H54 (cell line): ENCODE results near the gene FRAT1.
A peak's percentile ranks its signal among the peaks of the same experiment; 100 is the strongest.
"Not testable (repeated sequence)": the region's sequence is repeated elsewhere in the genome, so short reads cannot be mapped to it uniquely, and the experiment has no call there.

Experiments used
- DNase-seq: peaks from one replicate; pipeline ENCODE4 v3.0.0; 2011; ENCODE audit warnings: low spot score, mixed read lengths; ENCODE audit not compliant: insufficient read length
- FAIRE-seq: peaks from 3 replicates; lab custom pipeline; 2011; peaks lifted over from hg19 to GRCh38; lab: Jason Lieb, UNC
- POLR2A ChIP-seq: IDR thresholded peaks from 2 replicates; pipeline ENCODE4 v1.6.1; 2011; ENCODE audit warnings: low read depth, mild to moderate bottlenecking, low read length

FRAT1 gene

GRCh38 chr10:97318772-97319651 is at the start of gene FRAT1:
FRAT1 (plus strand) TSS chr10:97319271; CDS start chr10:97319454, 183 bp downstream.
- peak; percentile 63 for TF ChIP-seq POLR2A
- FAIRE-seq, result no peak

GRCh38 chr10:97270523-97271154 is 48.4 kb upstream of the FRAT1 start:
- FAIRE-seq (peak; percentile 33), DNase-seq (no peak)
- no peak for TF ChIP-seq POLR2A

More at GRCh38 chr10:97318772-97319651, at the start of gene FRAT1:
- DNase-seq, result peak; percentile 88

DNA sequence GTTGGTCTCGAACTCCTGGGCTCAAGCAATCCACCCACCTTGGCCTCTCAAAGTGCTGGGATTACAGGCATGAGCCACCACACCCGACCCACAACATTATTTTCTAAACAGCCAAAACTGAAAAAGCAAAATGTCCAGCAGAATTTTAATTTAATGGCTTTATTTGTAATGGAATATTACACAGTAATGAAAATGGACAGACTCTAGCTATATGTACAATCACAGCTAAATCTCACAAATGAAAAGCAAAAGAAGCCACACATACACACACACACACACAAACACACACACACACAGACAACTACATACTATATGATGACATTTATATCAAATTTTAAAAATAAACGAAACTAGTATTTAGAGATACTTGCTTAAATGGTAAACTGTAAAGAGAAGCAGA is 45.4 kb upstream of the FRAT1 start:
- no peak for FAIRE-seq
- DNase-seq, result no peak
- no peak for TF ChIP-seq POLR2A

DNA sequence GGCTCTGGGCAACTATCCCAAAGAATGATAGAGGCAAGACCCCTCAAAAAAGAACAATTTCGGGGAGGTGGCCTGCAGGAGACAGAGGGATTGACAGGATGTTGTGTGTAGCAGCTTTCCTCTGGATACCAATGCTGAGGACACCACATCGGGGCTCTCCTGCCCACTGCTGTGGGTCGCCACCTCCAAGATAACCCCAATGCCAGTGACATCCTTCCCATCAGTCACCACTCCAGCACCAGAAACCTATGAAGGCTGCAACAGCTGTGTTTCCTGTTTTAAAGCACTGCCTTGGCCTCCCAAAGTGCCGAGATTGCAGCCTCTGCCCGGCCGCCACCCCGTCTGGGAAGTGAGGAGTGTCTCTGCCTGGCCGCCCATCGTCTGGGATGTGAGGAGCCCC is 44.2 kb upstream of the FRAT1 start:
- no peak for TF ChIP-seq POLR2A
- FAIRE-seq, result no peak
- no peak for DNase-seq

GRCh38 chr10:97277551-97277950 is 41.5 kb upstream of the FRAT1 start:
- no peak for TF ChIP-seq POLR2A
- no peak for DNase-seq
- no peak for FAIRE-seq

GRCh38 chr10:97278491-97278989 is 40.5 kb upstream of the FRAT1 start:
- peak; percentile 23 for DNase-seq
- TF ChIP-seq POLR2A, result no peak
- FAIRE-seq, result peak; percentile 83

GRCh38 chr10:97279121-97279815 is 39.8 kb upstream of the FRAT1 start:
- TF ChIP-seq POLR2A, result no peak
- no peak for DNase-seq
- FAIRE-seq, result no peak

GRCh38 chr10:97280783-97281182 is 38.3 kb upstream of the FRAT1 start:
- no peak for FAIRE-seq
- DNase-seq, result no peak
- no peak for TF ChIP-seq POLR2A

GRCh38 chr10:97290076-97290475 is 29.0 kb upstream of the FRAT1 start:
- DNase-seq, FAIRE-seq: not testable (repeated sequence)

GRCh38 chr10:97290576-97291356 is 28.3 kb upstream of the FRAT1 start:
- DNase-seq, FAIRE-seq: not testable (repeated sequence)

GRCh38 chr10:97291357-97292096 is 27.5 kb upstream of the FRAT1 start:
- FAIRE-seq (no peak), DNase-seq (no peak)
- no peak for TF ChIP-seq POLR2A

DNA sequence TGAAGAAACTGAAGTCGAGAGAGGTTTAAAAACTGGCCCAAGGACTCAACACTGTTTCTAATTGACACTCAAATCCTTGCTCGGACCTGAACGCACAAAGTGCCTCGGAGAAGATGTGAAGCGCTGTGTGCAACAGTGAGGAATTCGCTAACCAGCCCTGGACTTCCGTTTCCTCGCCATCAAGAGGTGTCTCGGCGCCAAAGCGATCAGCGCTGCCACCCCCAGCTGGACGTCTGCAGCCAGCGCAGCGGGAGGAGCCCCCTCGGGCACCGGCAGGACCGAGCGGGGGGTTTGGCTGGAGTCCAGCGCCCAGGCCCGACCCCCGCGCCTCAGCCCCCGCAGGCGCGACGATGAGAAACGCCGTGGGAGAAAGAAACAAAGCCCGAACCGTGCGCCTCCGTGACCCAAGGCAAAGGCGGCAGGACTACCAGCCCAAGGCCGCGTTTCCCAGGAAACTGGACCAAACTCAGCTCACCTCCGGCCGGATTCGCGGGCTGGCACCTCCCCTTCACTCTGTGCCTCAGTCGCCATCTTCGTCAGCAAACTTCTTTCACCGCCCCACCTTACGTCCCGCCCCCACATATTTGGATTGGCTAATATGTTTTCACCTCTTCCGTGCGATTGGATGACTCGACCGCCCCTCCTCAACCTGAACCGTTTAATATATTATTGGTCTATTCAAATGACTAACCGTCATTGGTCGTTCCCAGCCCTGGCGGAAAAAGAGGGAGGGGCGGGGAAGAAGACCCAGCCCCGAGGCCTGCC is 26.8 kb upstream of the FRAT1 start, which contains the start of gene ARHGAP19:
Gene ARHGAP19, minus strand, starts transcription at position 541 of the 765 bp plus-strand sequence. Its CDS starts 10 bp downstream, at position 531.
- DNase-seq (peak; percentile 91), FAIRE-seq (peak; percentile 91)
- TF ChIP-seq POLR2A, result peak; percentile 76

GRCh38 chr10:97292862-97293198 is 26.2 kb upstream of the FRAT1 start:
- FAIRE-seq (no peak), DNase-seq (no peak)
- no peak for TF ChIP-seq POLR2A
